Keratinocyte (primary cell): ENCODE data around the gene PACC1. TPM values are rescaled to one million over a fixed set of nuclear protein-coding genes. Genes with fewer than 3 reads are reported as not detected.

Experiments used
- DNase-seq: peaks from one replicate; pipeline ENCODE4 v3.0.0-alpha.2; 2011; ENCODE audit warnings: low read depth, missing footprints, low spot score
- FAIRE-seq: peaks from 2 replicates; lab custom pipeline; 2011; peaks lifted over from hg19 to GRCh38; lab: Jason Lieb, UNC
- H2AFZ ChIP-seq: 2 replicates; pipeline ENCODE4 v1.6.0; 2012; ENCODE audit warnings: low read length, control low read depth, inconsistent platforms; ENCODE audit not compliant: control insufficient read depth
- H3K27ac ChIP-seq: 2 replicates; pipeline ENCODE4 v1.5.1; 2011; ENCODE audit warnings: low read length; ENCODE audit not compliant: control insufficient read depth, insufficient read depth
- H3K27me3 ChIP-seq: 3 replicates; pipeline ENCODE4 v1.6.0; 2011; ENCODE audit warnings: low read length; ENCODE audit not compliant: control insufficient read depth, insufficient read depth; ENCODE audit errors: extremely low read depth
- H3K36me3 ChIP-seq, 2 experiments: 2 replicates in 1 of 2; 3 replicates in 1 of 2; pipeline ENCODE4 v1.5.1; 2011; ENCODE audit warnings: low read length in 2 of 2, mild to moderate bottlenecking in 1 of 2; ENCODE audit not compliant: control insufficient read depth in 2 of 2, insufficient read depth in 2 of 2; ENCODE audit errors: extremely low read depth in 1 of 2
- H3K4me1 ChIP-seq: 3 replicates; pipeline ENCODE4 v1.5.1; 2011; ENCODE audit warnings: low read length; ENCODE audit not compliant: control insufficient read depth, insufficient read depth; ENCODE audit errors: extremely low read depth
- H3K4me2 ChIP-seq: 3 replicates; pipeline ENCODE4 v1.6.0; 2011; ENCODE audit warnings: low read depth, low read length; ENCODE audit not compliant: control insufficient read depth, insufficient read depth; ENCODE audit errors: extremely low read depth
- H3K4me3 ChIP-seq, 3 experiments: fragments of 200-600 bp in 1 of 3; sonication (generic) in 1 of 3; 2 replicates in 2 of 3; 3 replicates in 1 of 3; pipeline ENCODE4 v1.5.1; 2011 to 2016; ENCODE audit warnings: low read length in 3 of 3, mild to moderate bottlenecking in 3 of 3, control low read depth in 2 of 3, inconsistent platforms in 1 of 3, low read depth in 1 of 3, mixed read lengths in 1 of 3, mixed run types in 1 of 3, moderate library complexity in 1 of 3; ENCODE audit not compliant: control insufficient read depth in 2 of 3, insufficient read depth in 2 of 3; ENCODE audit errors: extremely low read depth in 1 of 3
- H3K79me2 ChIP-seq: 2 replicates; pipeline ENCODE4 v1.6.0; 2012; ENCODE audit warnings: low read length; ENCODE audit not compliant: control insufficient read depth, insufficient read depth
- H3K9ac ChIP-seq: 3 replicates; pipeline ENCODE4 v1.6.0; 2011; ENCODE audit warnings: low read length; ENCODE audit not compliant: control insufficient read depth, insufficient read depth; ENCODE audit errors: extremely low read depth
- H3K9me1 ChIP-seq: 3 replicates; pipeline ENCODE4 v1.6.0; 2011; ENCODE audit warnings: low read length; ENCODE audit not compliant: control insufficient read depth, insufficient read depth; ENCODE audit errors: extremely low read depth
- H3K9me3 ChIP-seq: 2 replicates; pipeline ENCODE4 v1.5.1; 2012; ENCODE audit warnings: low read depth, low read length; ENCODE audit not compliant: control insufficient read depth
- H4K20me1 ChIP-seq: 3 replicates; pipeline ENCODE4 v1.6.0; 2011; ENCODE audit warnings: low read length; ENCODE audit not compliant: control insufficient read depth, insufficient read depth; ENCODE audit errors: extremely low read depth
- CTCF ChIP-seq, 3 experiments: IDR thresholded peaks in 1 of 3; conservative IDR thresholded peaks in 1 of 3; optimal IDR thresholded peaks in 1 of 3; 2 replicates in 2 of 3; 3 replicates in 1 of 3; pipeline versions ENCODE3 to v1.5.1; 2011; ENCODE audit warnings: low read length in 3 of 3, mild to moderate bottlenecking in 3 of 3, moderate library complexity in 2 of 3, control low read depth in 1 of 3, inconsistent platforms in 1 of 3; ENCODE audit not compliant: insufficient read depth in 2 of 3; ENCODE audit errors: extremely low read depth in 1 of 3
- EZH2 ChIP-seq: IDR thresholded peaks from one replicate; pipeline ENCODE4 v1.6.1; 2012; ENCODE audit warnings: inconsistent platforms, mild to moderate bottlenecking, low read length, moderate library complexity
- dilution Hi-C: fragments of 300-500 bp; cut with MboI; formaldehyde crosslinking; loops from one replicate; pipeline ENCODE4 v1.7.0; 2020; ENCODE audit warnings: low sequenced_read_pairs; ENCODE audit not compliant: extremely low pct_ligation_motif_present
- polyA plus RNA-seq, 5 experiments: library from polyadenylated mRNA; depleted of rRNA in 3 of 5; stranded (reverse) in 3 of 5; stranded (forward) in 1 of 5; unstranded in 1 of 5; fragments of >200 nt; gene quantifications; 1 replicate in 1 of 5; 2 replicates in 3 of 5; 3 replicates in 1 of 5; pipeline versions ENCODE4 v1.2.1 to v1.2.3, GENCODE V29; 2011 to 2012; ENCODE audit warnings: missing spikeins in 2 of 5, low read depth in 1 of 5, low replicate concordance in 1 of 5

Gene PACC1
- polyA plus RNA-seq, 1 donor (not counting 4 experiments of a cell fraction or from before 2014, with no cell fraction given), result 12.7 TPM

GRCh38 chr1:212368073-212368484, 46.6 kb downstream of the PACC1 start:
- dilution Hi-C loops, result no loop called here
- DNase-seq (peak; percentile 61), FAIRE-seq (peak; percentile 85)

GRCh38 chr1:212367474-212368072, 47.1 kb downstream of the PACC1 start:
- Histone ChIP-seq H4K20me1 (no peaks in the 10 kb centered on the region), H3K79me2 (no peaks in the 10 kb centered on the region), H2AFZ (no peak overlapping the region), H3K4me1 (no peaks in the 10 kb centered on the region), H3K9me1 (no peaks in the 10 kb centered on the region), H3K27me3 (no peaks in the 10 kb centered on the region), H3K36me3 (peaks cover 2 to 4% of the 10 kb centered on the region in 2 experiments), H3K9me3 (no peaks in the 10 kb centered on the region), H3K9ac (no peak overlapping the region), H3K4me3 (no peak overlapping the region), H3K4me2 (no peak overlapping the region), H3K27ac (no peak overlapping the region)
- dilution Hi-C loops, result no loop called here
- FAIRE-seq, result no peak
- TF ChIP-seq CTCF (optimal IDR thresholded peaks at IDR 0.05 in 1 of 3, IDR thresholded peaks at IDR 0.05 in 1 of 3, conservative IDR thresholded peaks at IDR 0.05 in 1 of 3; ENCODE audit: extremely low read depth in 1 of 3, insufficient read depth in 2 of 3, low read length in 3 of 3) (no peak), EZH2 (no peak)
- DNase-seq, result no peak

More at GRCh38 chr1:212368073-212368484, 46.6 kb downstream of the PACC1 start:
- H3K4me3 ChIP-seq, result no peak overlapping the region
- H3K9me1 ChIP-seq, result no peaks in the 10 kb centered on the region
- H3K36me3 ChIP-seq, result peaks cover 2 to 4% of the 10 kb centered on the region in 2 experiments
- H3K9ac ChIP-seq, result no peak overlapping the region
- H3K27ac ChIP-seq, result no peak overlapping the region
- TF ChIP-seq CTCF (optimal IDR thresholded peaks at IDR 0.05 in 1 of 3, IDR thresholded peaks at IDR 0.05 in 1 of 3, conservative IDR thresholded peaks at IDR 0.05 in 1 of 3; ENCODE audit: extremely low read depth in 1 of 3, insufficient read depth in 2 of 3, low read length in 3 of 3) (peak; percentile 85 to 93 (median 85)), EZH2 (no peak)
- H4K20me1 ChIP-seq, result no peaks in the 10 kb centered on the region
- H3K9me3 ChIP-seq, result no peaks in the 10 kb centered on the region
- no peak overlapping the region for H3K4me2 ChIP-seq
- H3K27me3 ChIP-seq, result no peaks in the 10 kb centered on the region
- H2AFZ ChIP-seq, result no peak overlapping the region
- no peaks in the 10 kb centered on the region for H3K79me2 ChIP-seq
- H3K4me1 ChIP-seq, result no peaks in the 10 kb centered on the region
